Breast epithelium (tissue), 4 donors: ENCODE data around the gene CDH20. TPM values are rescaled to one million over a fixed set of nuclear protein-coding genes. Genes with fewer than 3 reads are reported as not detected.

Experiments used
- DNase-seq, 2 donors: peaks; one replicate each; pipeline ENCODE4 v3.0.0-alpha.2; 2019; ENCODE audit warnings: low spot score in 2 of 2
- H3K27ac ChIP-seq, 2 donors: fragments of 200-600 bp; sonication (generic) in 1 of 2; one replicate each; pipeline ENCODE4 v1.5.1; 2016 to 2019; ENCODE audit warnings: mild to moderate bottlenecking in 1 of 2
- H3K27me3 ChIP-seq, 2 donors: fragments of 200-600 bp; sonication (generic) in 1 of 2; one replicate each; pipeline versions ENCODE4 v1.5.1 to v1.6.0; 2017 to 2019; ENCODE audit warnings: control low read depth in 1 of 2, mild to moderate bottlenecking in 1 of 2
- H3K36me3 ChIP-seq: fragments of 200-600 bp; one replicate; pipeline ENCODE4 v1.5.1; 2019
- H3K4me1 ChIP-seq, 2 donors: fragments of 200-600 bp; sonication (generic); one replicate each; pipeline ENCODE4 v1.5.1; 2016 to 2019; ENCODE audit warnings: control low read depth in 1 of 2
- H3K4me3 ChIP-seq, 3 donors: fragments of 200-600 bp; sonication (generic); 1 replicate in 2 of 3; 2 replicates in 1 of 3; pipeline ENCODE4 v1.5.1; 2016 to 2019; ENCODE audit warnings: mild to moderate bottlenecking in 3 of 3, moderate library complexity in 2 of 3
- H3K9me3 ChIP-seq, 2 donors: fragments of 200-600 bp; sonication (generic) in 1 of 2; one replicate each; pipeline ENCODE4 v1.5.1; 2016 to 2019; ENCODE audit warnings: control low read depth in 1 of 2
- POLR2A ChIP-seq: fragments of 450-650 bp; IDR thresholded peaks from one replicate; pipeline ENCODE4 v1.6.1; 2016; ENCODE audit warnings: antibody characterized with exemption, mild to moderate bottlenecking, moderate library complexity
- POLR2AphosphoS5 ChIP-seq, 3 donors: sonication (generic); formaldehyde crosslinking; IDR thresholded peaks; one replicate each; pipeline ENCODE4 v1.6.1; 2017; ENCODE audit warnings: antibody characterized with exemption in 3 of 3
- intact Hi-C: fragments of 100-400 bp; cut with DNase I; formaldehyde crosslinking; loops from one replicate; pipeline ENCODE4 v1.15.1; 2023; ENCODE audit warnings: low total_unique reads
- total RNA-seq, 3 donors: library from RNA; depleted of rRNA; stranded (reverse); fragments of >200 nt; gene quantifications; one replicate each; pipeline ENCODE4 v1.1.0, GENCODE V29; 2016
- TF ChIP-seq, protein P1 (sequence below), 3 donors: fragments of 450-650 bp; IDR thresholded peaks; one replicate each; pipeline ENCODE4 v1.5.1; 2016 to 2017; ENCODE audit warnings: antibody characterized with exemption in 3 of 3, mild to moderate bottlenecking in 3 of 3, moderate library complexity in 3 of 3

The CDH20 gene
- total RNA-seq, 3 donors from 2014 or later: 0.66 to 18.1 (median 1.2) TPM

DNA sequence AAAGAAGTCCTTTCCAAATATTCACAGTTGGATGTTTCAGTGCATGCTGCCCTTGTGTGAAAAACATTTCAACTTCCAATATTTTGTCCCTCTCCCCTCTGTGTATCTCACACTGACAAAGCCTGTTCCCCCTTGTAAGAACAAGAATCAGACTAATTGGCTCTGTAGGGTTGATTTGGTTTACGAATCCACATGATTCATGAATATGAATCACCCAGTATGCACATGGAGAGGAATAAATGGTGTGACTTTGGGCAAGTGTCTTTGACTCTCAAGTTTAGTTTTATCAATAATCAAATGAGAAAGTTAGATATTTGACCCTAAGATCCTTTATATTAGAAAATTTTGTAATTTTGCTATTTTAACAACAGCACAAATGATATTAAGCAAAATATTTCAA lies 9.3 kb upstream of the CDH20 start:
- no peak overlapping the region for H3K27ac ChIP-seq

DNA sequence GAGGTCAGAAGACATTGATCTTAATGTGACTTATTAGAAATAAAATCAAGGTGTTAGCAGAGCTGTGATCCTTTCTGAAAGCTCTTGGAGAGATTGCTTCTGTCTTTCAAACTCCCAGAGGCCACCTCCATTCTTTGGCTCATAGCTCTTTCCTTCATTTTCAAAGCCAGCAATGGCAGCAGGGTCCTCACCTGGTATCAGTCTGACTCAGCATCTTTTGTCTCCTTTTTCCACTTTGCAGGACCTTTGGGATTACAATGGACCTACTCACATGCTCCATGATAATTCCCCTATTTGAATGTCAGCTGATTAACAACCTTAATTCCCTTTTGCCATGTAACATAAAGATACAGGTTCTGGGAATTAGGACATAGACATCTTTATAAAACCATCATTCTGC lies 6.8 kb upstream of the CDH20 start:
- no peak overlapping the region for H3K27ac ChIP-seq
- no peaks in the 10 kb centered on the region for H3K4me1 ChIP-seq
- intact Hi-C loops: no loop called here
- no peak overlapping the region for H3K4me3 ChIP-seq
- DNase-seq: no peak
- TF ChIP-seq, protein P1, sequence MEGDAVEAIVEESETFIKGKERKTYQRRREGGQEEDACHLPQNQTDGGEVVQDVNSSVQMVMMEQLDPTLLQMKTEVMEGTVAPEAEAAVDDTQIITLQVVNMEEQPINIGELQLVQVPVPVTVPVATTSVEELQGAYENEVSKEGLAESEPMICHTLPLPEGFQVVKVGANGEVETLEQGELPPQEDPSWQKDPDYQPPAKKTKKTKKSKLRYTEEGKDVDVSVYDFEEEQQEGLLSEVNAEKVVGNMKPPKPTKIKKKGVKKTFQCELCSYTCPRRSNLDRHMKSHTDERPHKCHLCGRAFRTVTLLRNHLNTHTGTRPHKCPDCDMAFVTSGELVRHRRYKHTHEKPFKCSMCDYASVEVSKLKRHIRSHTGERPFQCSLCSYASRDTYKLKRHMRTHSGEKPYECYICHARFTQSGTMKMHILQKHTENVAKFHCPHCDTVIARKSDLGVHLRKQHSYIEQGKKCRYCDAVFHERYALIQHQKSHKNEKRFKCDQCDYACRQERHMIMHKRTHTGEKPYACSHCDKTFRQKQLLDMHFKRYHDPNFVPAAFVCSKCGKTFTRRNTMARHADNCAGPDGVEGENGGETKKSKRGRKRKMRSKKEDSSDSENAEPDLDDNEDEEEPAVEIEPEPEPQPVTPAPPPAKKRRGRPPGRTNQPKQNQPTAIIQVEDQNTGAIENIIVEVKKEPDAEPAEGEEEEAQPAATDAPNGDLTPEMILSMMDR (IDR thresholded peaks at IDR 0.05): no peak
- TF ChIP-seq POLR2A (no peak), POLR2AphosphoS5 (IDR thresholded peaks at IDR 0.05) (no peak)
- no peaks in the 10 kb centered on the region for H3K9me3 ChIP-seq
- no peaks in the 10 kb centered on the region for H3K36me3 ChIP-seq
- no peaks in the 10 kb centered on the region for H3K27me3 ChIP-seq

More for the DNA sequence above, 9.3 kb upstream of the CDH20 start:
- intact Hi-C loops: no loop called here
- TF ChIP-seq POLR2A: no peak
- TF ChIP-seq, protein P1 (IDR thresholded peaks at IDR 0.05): no peak
- no peak for TF ChIP-seq POLR2AphosphoS5 (IDR thresholded peaks at IDR 0.05)
- no peak overlapping the region for H3K4me3 ChIP-seq
- H3K27me3 ChIP-seq: no peaks in the 10 kb centered on the region
- no peaks in the 10 kb centered on the region for H3K4me1 ChIP-seq
- H3K36me3 ChIP-seq: no peaks in the 10 kb centered on the region
- peaks cover 0 to 9% of the 10 kb centered on the region in 2 donors for H3K9me3 ChIP-seq
- no peak for DNase-seq

DNA sequence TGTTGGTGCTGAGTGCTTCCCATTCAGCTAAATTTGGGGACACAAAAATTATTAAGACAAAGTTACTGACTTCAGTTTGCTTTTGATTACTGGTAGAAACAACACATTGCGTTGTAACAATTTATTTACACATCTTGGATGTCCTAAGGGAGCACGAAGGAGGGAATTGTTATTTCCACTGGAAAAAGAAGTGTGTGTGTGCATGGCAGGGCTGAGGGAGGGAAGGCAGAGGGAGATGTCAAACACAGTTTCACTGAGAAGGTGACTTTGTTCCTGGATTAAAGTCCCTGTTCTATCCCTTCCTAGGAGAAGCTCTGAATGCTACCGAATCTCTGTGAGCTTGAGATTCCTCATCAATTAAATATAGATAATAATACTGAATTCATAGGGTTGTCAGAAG lies 3.8 kb upstream of the CDH20 start:
- intact Hi-C loops: no loop called here
- DNase-seq: no peak
- Histone ChIP-seq H3K27me3 (peaks cover 0 to 16% of the 10 kb centered on the region in 2 donors), H3K36me3 (no peaks in the 10 kb centered on the region), H3K4me1 (peaks cover 0 to 5% of the 10 kb centered on the region in 2 donors), H3K9me3 (no peaks in the 10 kb centered on the region), H3K27ac (no peak overlapping the region), H3K4me3 (no peak overlapping the region)
- TF ChIP-seq POLR2AphosphoS5 (IDR thresholded peaks at IDR 0.05) (no peak), POLR2A (no peak)
- TF ChIP-seq, protein P1 (IDR thresholded peaks at IDR 0.05): no peak

DNA sequence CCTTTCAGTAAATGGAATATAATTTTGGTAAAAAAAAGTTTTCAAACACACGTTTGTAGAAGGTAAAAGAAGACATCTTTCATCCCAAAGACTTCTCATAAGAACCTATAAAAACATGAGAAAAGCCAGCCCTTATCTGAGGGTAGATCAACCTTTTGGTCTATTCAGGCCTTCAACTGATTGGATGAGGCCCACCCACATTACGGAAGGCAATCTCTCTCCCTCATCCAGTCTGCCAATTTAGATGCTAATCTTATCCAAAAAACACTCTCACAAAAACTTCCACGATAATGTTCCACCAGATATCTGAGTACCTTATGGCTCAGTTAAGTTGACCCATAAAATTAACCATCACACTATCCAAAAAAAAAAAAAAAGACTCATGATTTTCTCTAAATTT lies 2.2 kb upstream of the CDH20 start:
- peaks cover 0 to 5% of the 10 kb centered on the region in 2 donors for H3K4me1 ChIP-seq
- H3K9me3 ChIP-seq: no peaks in the 10 kb centered on the region
- no peak overlapping the region for H3K27ac ChIP-seq
- intact Hi-C loops: no loop called here
- no peak overlapping the region for H3K4me3 ChIP-seq
- H3K27me3 ChIP-seq: peaks cover 0 to 23% of the 10 kb centered on the region in 2 donors
- TF ChIP-seq, protein P1 (IDR thresholded peaks at IDR 0.05): no peak
- TF ChIP-seq POLR2AphosphoS5 (IDR thresholded peaks at IDR 0.05) (no peak), POLR2A (no peak)
- H3K36me3 ChIP-seq: no peaks in the 10 kb centered on the region
- DNase-seq: no peak

DNA sequence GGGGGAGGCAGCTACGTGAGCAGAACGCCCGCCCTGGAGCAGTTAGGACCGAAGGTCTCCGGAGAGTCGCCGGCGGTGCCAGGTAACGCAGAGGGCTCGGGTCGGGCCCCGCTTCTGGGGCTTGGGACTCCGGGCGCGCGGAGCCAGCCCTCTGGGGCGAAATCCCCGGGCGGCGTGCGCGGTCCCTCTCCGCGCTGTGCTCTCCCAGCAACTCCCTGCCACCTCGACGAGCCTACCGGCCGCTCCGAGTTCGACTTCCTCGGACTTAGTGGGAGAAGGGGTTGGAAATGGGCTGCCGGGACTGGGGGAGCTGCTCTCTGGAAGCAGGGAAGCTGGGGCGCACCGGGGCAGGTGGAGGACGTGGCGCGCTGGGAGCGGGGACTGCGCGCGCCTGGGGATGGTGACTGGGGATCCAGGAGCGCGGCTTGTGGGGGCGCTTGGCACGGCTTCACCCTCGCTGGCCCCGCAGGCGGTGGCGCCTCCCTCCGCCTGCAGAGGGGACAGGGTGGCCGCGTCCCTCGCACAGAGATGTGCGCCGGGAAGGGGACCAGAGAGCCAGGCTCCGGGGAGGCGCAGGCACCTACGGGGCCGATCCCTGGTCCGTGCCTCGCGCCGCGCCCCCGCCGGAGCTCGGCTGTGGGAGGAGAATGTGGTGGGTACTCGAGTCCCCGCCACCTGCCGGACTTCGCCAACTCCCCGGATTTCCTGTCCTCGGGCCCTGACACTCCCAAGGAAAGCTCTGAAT lies 688 bp downstream of the CDH20 start:
- no peak for DNase-seq
- no peaks in the 10 kb centered on the region for H3K9me3 ChIP-seq
- peaks cover 0 to 23% of the 10 kb centered on the region in 2 donors for H3K27me3 ChIP-seq
- intact Hi-C loops: no loop called here
- no peaks in the 10 kb centered on the region for H3K36me3 ChIP-seq
- H3K27ac ChIP-seq: no peak overlapping the region
- H3K4me1 ChIP-seq: peaks cover 0 to 5% of the 10 kb centered on the region in 2 donors
- peak overlapping the region; percentile 37 to 60 (median 44) for H3K4me3 ChIP-seq
- TF ChIP-seq, protein P1 (IDR thresholded peaks at IDR 0.05): no peak
- no peak for TF ChIP-seq POLR2A
- no peak for TF ChIP-seq POLR2AphosphoS5 (IDR thresholded peaks at IDR 0.05)
